Gastroesophageal sphincter (tissue), 4 donors: ENCODE results near the gene POTEE. TPM values are rescaled to one million over a fixed set of nuclear protein-coding genes. Genes with fewer than 3 reads are reported as not detected.
"Not testable (repeated sequence)": the region's sequence is repeated elsewhere in the genome, so short reads cannot be mapped to it uniquely, and the experiment has no call there.

Experiments
- ATAC-seq: fragments of 150-250 bp; one replicate; pipeline ENCODE4 v1.9.1; 2016; ENCODE audit warnings: mild to moderate bottlenecking, moderate library complexity
- H3K27ac ChIP-seq, 4 donors: fragments of 200-600 bp; sonication (generic) in 3 of 4; 1 replicate in 3 of 4; 2 replicates in 1 of 4; pipeline ENCODE4 v1.5.1; 2016 to 2019
- H3K27me3 ChIP-seq: fragments of 200-600 bp; sonication (generic); one replicate; pipeline ENCODE4 v1.5.1; 2019
- H3K36me3 ChIP-seq, 2 donors: fragments of 200-600 bp; sonication (generic); one replicate each; pipeline ENCODE4 v1.5.1; 2019; ENCODE audit warnings: control low read depth in 1 of 2
- H3K4me1 ChIP-seq, 3 donors: fragments of 200-600 bp; sonication (generic); 1 replicate in 2 of 3; 2 replicates in 1 of 3; pipeline ENCODE4 v1.5.1; 2016 to 2019; ENCODE audit warnings: control low read depth in 2 of 3
- H3K4me3 ChIP-seq, 2 donors: fragments of 200-600 bp; sonication (generic); one replicate each; pipeline ENCODE4 v1.5.1; 2019; ENCODE audit warnings: mild to moderate bottlenecking in 1 of 2, moderate library complexity in 1 of 2
- H3K9me3 ChIP-seq, 3 donors: fragments of 200-600 bp; sonication (generic); one replicate each; pipeline ENCODE4 v1.5.1; 2017 to 2019; ENCODE audit warnings: control low read depth in 2 of 3
- CTCF ChIP-seq, 4 experiments: fragments of 200-600 bp in 2 of 4; fragments of 450-650 bp in 2 of 4; sonication (generic) in 1 of 4; IDR thresholded peaks; one replicate each; pipeline ENCODE4 v1.5.1; 2017 to 2019; ENCODE audit warnings: antibody characterized with exemption in 4 of 4, mild to moderate bottlenecking in 2 of 4, moderate library complexity in 2 of 4
- EP300 ChIP-seq: sonication (generic); formaldehyde crosslinking; IDR thresholded peaks from one replicate; pipeline ENCODE4 v1.6.1; 2017; ENCODE audit warnings: antibody characterized with exemption, mild to moderate bottlenecking
- POLR2A ChIP-seq, 2 donors: fragments of 450-650 bp; IDR thresholded peaks; one replicate each; pipeline ENCODE4 v1.6.1; 2017; ENCODE audit warnings: antibody characterized with exemption in 2 of 2, mild to moderate bottlenecking in 2 of 2, moderate library complexity in 1 of 2
- POLR2AphosphoS5 ChIP-seq: sonication (generic); formaldehyde crosslinking; IDR thresholded peaks from one replicate; pipeline ENCODE4 v1.6.1; 2017; ENCODE audit warnings: antibody characterized with exemption
- WGBS, 2 donors: methylation state at CpG; one replicate each; pipeline ENCODE4 v1.1.5; 2018; ENCODE audit warnings: low coverage in 1 of 2; 5-methylcytosine and 5-hydroxymethylcytosine counted together
- total RNA-seq, 4 donors: library from RNA; depleted of rRNA; stranded (reverse); fragments of >200 nt; gene quantifications; one replicate each; pipeline ENCODE4 v1.1.0, GENCODE V29; 2016

The POTEE gene
- not detected for total RNA-seq

- 100% methylated on average over 2 of the region's 33 CpGs; no CpG with 5 or more reads in 1 of the 2 donors for WGBS, 2 donors
- not testable (repeated sequence) for ATAC-seq, H3K9me3 ChIP-seq, H3K27me3 ChIP-seq, H3K4me3 ChIP-seq, H3K27ac ChIP-seq, H3K4me1 ChIP-seq, H3K36me3 ChIP-seq
Measured at GRCh38 chr2:131209030-131209772, at the start of gene POTEE. POTEE (plus strand) TSS chr2:131209536; CDS start chr2:131218403, 8,867 bp downstream.

- not testable (repeated sequence) for H3K36me3 ChIP-seq, H3K27me3 ChIP-seq, H3K4me3 ChIP-seq, H3K4me1 ChIP-seq, H3K9me3 ChIP-seq, H3K27ac ChIP-seq, ATAC-seq
- 92 to 100% methylated on average over 4 to 5 of the region's 5 CpGs for WGBS, 2 donors
Measured at GRCh38 chr2:131165562-131165961, 43.8 kb upstream of the POTEE start.

- no peak overlapping the region for H3K27ac ChIP-seq
- TF ChIP-seq POLR2A (IDR thresholded peaks at IDR 0.05) (no peak), EP300 (no peak), CTCF (IDR thresholded peaks at IDR 0.05) (no peak), POLR2AphosphoS5 (no peak)
- no peaks in the 10 kb centered on the region for H3K9me3 ChIP-seq
- WGBS, 2 donors: 76 to 81% methylated on average over 3 to 5 of the region's 5 CpGs
- peaks cover 14% of the 10 kb centered on the region for H3K27me3 ChIP-seq
- H3K4me3 ChIP-seq: no peak overlapping the region
- H3K36me3 ChIP-seq: no peaks in the 10 kb centered on the region
- ATAC-seq: no peak
- H3K4me1 ChIP-seq: no peaks in the 10 kb centered on the region
Measured at GRCh38 chr2:131168538-131168937, 40.8 kb upstream of the POTEE start.

GRCh38 chr2:131178050-131178449 lies 31.3 kb upstream of the POTEE start:
- H3K36me3 ChIP-seq, H3K4me3 ChIP-seq, H3K4me1 ChIP-seq, H3K27ac ChIP-seq, H3K9me3 ChIP-seq, ATAC-seq: not testable (repeated sequence)
- 40 to 62% methylated on average over 3 to 9 of the region's 10 CpGs for WGBS, 2 donors
- peaks cover 28% of the 10 kb centered on the region for H3K27me3 ChIP-seq

- 61 to 62% methylated on average over 9 to 15 of the region's 15 CpGs for WGBS, 2 donors
- H3K36me3 ChIP-seq: not testable (repeated sequence)
Measured at GRCh38 chr2:131178721-131179418, 30.5 kb upstream of the POTEE start.

GRCh38 chr2:131181451-131181850 lies 27.9 kb upstream of the POTEE start:
- peaks cover 11% of the 10 kb centered on the region for H3K27me3 ChIP-seq
- not testable (repeated sequence) for H3K4me1 ChIP-seq, H3K27ac ChIP-seq, H3K9me3 ChIP-seq, ATAC-seq, H3K36me3 ChIP-seq, H3K4me3 ChIP-seq
- 37 to 68% methylated on average over 2 to 4 of the region's 4 CpGs for WGBS, 2 donors

More at GRCh38 chr2:131178721-131179418, 30.5 kb upstream of the POTEE start:
- H3K4me3 ChIP-seq, H3K9me3 ChIP-seq, ATAC-seq, H3K27ac ChIP-seq, H3K4me1 ChIP-seq: not testable (repeated sequence)
- peaks cover 19% of the 10 kb centered on the region for H3K27me3 ChIP-seq

- not testable (repeated sequence) for H3K9me3 ChIP-seq, H3K4me1 ChIP-seq, H3K36me3 ChIP-seq, H3K4me3 ChIP-seq, ATAC-seq, H3K27ac ChIP-seq
- H3K27me3 ChIP-seq: peaks cover 11% of the 10 kb centered on the region
- 18 to 40% methylated on average over 2 to 3 of the region's 3 CpGs for WGBS, 2 donors
Measured at GRCh38 chr2:131193421-131193820, 15.9 kb upstream of the POTEE start.

- H3K27ac ChIP-seq, H3K36me3 ChIP-seq, H3K9me3 ChIP-seq, H3K4me1 ChIP-seq, H3K4me3 ChIP-seq, ATAC-seq: not testable (repeated sequence)
- peaks cover 13% of the 10 kb centered on the region for H3K27me3 ChIP-seq
- 13 to 59% methylated on average over 2 of the region's 2 CpGs for WGBS, 2 donors
Measured at GRCh38 chr2:131196186-131196585, 13.2 kb upstream of the POTEE start.
